SK-MEL-5 (cell line): ENCODE data around the gene DUSP15. TPM values are rescaled to one million over a fixed set of nuclear protein-coding genes. Genes with fewer than 3 reads are reported as not detected.
"Not testable (repeated sequence)": the region's sequence is repeated elsewhere in the genome, so short reads cannot be mapped to it uniquely, and the experiment has no call there.

Experiments
- DNase-seq: peaks from one replicate; pipeline ENCODE4 v3.0.0-alpha.2; 2016; ENCODE audit warnings: low read depth, low spot score
- in situ Hi-C: cut with HindIII; loops from 2 replicates; pipeline ENCODE4 v1.10.0; 2016; ENCODE audit warnings: low sequenced_read_pairs, high pct_unique_total_duplicates, low pct_unique_long_range_greater_than_20kb
- small RNA-seq, 2 experiments: library from RNA; depleted of rRNA; stranded (forward); fragments of <200 nt; gene quantifications; one replicate each; pipeline ENCODE3, GENCODE V24; 2014
- total RNA-seq: library from RNA; depleted of rRNA; stranded (reverse); fragments of >200 nt; shearing (Covaris generic); gene quantifications from 2 replicates; pipeline ENCODE4 v1.2.3, GENCODE V29; 2014; rRNA removed

DUSP15 gene
- total RNA-seq, 1 experiment from 2014 or later, result 6.2 TPM

DNA sequence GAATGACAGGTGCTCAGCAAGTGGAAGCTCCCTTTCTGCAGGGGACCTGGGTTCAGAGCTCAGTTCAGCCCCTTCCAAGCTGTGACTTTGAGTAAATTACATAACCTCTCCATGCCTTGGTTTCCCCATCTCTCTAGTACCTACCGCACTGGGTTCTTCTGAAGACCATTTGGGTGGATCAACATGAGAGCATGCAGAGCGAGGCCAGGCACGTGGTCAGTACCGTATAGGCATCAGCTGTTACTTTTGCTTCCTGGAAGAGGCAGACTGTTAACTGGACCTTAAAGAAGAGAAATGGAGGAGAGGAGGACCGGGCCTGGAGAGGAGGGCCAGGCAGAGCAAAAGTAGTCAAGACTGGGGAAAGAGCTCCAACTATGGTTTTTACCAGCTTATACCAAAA, 52.9 kb downstream of the DUSP15 start:
- in situ Hi-C loops, result no loop called here
- DNase-seq, result no peak

DNA sequence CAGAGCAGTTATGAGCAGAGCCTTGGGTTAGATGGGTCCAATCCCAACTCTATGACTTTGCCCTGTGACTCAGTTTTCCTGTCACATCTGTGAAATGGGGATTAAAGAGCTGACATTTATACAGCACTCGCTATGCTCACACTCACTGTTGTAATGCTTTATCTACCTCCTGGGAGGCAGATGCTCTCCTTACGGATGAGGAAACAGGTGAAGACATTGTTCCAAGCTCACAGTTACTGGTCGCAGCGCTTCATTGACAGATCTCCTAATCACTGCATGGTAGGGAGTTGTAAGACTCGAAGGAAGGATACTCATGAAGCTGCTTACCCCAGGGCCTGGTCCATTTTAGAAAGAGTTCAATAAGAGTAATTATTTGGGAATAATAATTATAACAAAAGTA, 54.1 kb downstream of the DUSP15 start:
- no peak for DNase-seq
- in situ Hi-C loops, result no loop called here

DNA sequence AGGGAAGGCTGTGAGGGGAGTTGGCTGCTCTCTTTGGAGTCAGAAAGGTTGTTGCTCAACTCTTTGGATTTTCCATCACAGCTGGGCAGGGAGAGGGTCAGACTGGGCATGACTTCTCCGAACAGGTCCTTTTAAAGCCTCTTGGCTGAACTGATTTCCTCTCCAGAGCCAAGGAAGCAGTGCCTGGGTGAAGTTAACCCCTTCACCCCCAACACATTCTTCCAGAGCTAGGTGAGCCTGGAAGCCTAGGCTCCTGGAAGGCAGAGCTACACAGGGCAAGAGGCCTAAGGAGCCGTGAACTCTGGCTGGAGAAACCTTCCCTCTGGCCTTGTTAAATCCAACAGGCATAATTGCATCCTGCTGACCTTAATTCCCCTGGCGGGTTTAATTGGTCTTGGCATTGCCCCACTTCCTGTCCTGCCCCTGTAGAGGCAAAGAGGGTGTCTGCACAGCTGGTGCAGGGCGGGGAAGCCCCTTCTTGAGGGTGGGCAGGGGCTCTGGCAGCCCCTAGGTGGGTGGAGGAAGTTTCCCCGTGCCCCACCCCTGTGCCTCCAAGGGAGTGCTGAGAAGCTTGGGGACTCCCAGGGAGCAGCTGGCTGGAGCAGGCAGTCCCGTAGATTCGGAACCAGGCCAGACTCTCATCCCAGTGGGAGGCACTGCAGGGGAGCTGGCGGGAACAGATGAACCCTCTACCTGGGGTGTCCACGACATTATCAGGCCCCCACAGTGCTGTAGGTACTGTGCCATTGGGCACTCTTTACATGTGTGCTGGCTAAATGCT, 54.7 kb downstream of the DUSP15 start:
- in situ Hi-C loops, result no loop called here
- DNase-seq, result no peak

DNA sequence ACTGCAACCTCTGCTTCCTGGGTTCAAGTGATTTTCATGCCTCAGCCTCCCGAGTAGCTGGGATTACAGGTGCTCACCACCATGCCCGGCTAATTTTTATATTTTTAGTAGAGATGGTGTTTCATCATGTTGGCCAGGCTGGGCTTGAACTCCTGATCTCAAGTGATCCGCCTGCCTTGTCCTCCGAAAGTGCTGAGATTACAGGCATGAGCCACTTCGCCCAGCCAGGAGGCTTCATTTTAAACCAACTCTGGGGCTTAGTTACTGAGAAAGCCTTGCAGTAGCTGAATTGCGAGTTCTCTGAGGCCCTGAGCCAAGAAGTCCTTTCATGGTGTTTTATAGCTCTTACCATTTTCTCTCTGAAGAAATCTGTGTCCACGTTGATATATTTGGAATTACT, 56.2 kb downstream of the DUSP15 start:
- in situ Hi-C loops, DNase-seq: not testable (repeated sequence)

DNA sequence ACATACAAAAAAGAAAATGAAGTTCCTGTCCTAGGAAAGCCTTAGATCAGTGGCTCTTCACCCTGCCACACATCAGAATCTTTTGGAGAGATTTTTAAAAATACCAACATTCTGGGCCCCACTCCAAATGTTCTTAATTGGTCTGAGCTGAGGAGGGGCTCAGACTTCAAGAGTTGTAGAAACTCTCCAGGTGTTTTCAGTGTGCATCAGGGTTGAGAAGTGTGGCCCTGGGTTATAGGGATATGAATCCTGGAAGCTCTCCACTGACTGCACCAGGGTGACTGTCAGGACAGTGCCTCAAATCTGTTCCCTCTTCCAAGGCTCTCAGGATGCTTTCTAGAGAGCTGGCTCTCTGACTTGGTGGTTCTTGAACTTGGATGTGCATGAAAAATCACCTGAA, 56.7 kb downstream of the DUSP15 start:
- DNase-seq, result no peak
- in situ Hi-C loops, result no loop called here

DNA sequence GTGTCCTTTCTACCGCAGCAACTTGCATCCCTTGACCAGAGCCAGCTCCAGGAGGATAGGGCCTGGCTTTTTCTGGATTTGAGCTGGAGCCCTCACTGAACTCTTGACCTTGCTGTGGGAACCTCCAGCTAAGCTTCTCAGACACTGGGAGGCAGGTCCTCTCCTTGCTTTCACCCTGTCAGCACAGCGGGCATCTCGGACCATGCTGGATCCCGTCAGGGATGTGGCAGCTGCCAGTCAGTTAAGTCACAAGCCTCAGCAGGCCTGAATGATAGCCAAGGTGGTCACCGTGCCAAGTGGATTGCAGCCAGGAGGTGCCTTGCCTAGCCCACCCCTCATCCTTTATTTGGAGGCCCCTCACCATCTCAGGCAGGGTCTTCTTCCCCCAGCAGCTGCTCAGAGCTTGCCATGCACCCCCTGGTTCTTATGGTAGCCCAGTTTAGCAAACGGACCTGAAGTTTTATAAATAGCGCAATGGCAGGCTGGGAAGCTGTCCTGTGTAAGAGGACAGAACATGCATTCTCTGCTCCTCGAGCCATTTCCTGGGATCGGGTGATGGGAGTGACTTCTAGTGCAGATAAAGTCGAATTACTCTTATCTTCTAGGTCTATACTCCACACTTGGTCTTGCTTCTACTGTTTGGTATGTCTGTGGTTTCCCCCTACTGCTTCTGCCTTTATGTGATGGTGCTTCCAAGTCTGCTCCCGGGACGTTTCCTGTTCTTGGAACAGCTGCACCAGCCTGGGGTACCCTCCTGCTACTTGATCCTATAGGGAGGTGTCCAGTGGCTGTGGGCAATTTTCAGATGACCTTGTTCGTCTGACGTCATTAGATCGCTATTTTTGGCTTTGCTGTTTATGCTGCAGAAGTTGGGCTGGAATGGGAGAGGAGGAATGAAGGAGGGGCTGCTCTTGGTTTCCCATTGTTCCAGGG, 58.3 kb downstream of the DUSP15 start:
- peak; percentile 36 for DNase-seq

DNA sequence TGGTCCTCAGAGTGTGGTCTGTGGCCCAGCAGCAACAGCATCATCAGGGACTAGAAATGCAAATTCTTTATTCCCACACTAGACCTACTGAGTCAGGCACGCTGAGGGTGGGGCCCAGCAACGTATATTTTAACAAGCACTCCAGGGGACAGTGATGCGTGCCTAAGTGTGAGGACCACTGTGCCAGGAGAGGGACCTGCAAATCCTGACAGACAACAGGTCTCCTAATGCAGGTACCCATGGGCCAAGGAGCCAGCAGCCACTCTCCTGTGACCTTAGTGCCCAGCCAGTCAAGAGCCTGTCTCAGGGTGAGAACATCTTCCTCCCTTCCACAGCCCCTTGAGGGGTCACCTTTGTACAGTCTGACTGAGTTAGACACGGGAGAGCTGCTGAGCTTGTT, 59.1 kb downstream of the DUSP15 start:
- no peak for DNase-seq
- in situ Hi-C loops, result no loop called here

More for the DNA sequence above, 58.3 kb downstream of the DUSP15 start:
- in situ Hi-C loops, result no loop called here

Small RNA genes within 50 kb of the gene (small RNA-seq; reads per million reads assigned to genes)
- gene RNU1-94P, result 0.02 to 0.05 reads per million in 2 experiments

Other genes starting within 250 kb of the DUSP15 start
- not detected in 2 replicates for gene COX4I2, start 232.6 kb downstream of the DUSP15 start, total RNA-seq
- 79.5 and 81.5 TPM in 2 replicates for gene BCL2L1, start 147.7 kb downstream of the DUSP15 start, total RNA-seq
- gene TPX2, start 131.2 kb downstream of the DUSP15 start, total RNA-seq, result 69.1 and 74.2 TPM in 2 replicates
- not detected in 2 replicates for gene MYLK2, start 51.2 kb downstream of the DUSP15 start, total RNA-seq
- gene FOXS1, start 24.9 kb downstream of the DUSP15 start, total RNA-seq, result not detected in 2 replicates
- not detected in 2 replicates for gene TTLL9, start 107 bp upstream of the DUSP15 start, total RNA-seq
- 12.2 and 13.9 TPM in 2 replicates for gene PDRG1, start 81.5 kb upstream of the DUSP15 start, total RNA-seq
- gene XKR7, start 97.6 kb upstream of the DUSP15 start, total RNA-seq, result 0.03 and 0.11 TPM in 2 replicates
- gene CCM2L, start 139.9 kb upstream of the DUSP15 start, total RNA-seq, result 0.08 and 0.16 TPM in 2 replicates
- not detected in 2 replicates for gene HCK, start 181.7 kb upstream of the DUSP15 start, total RNA-seq
- gene TM9SF4, start 239.2 kb upstream of the DUSP15 start, total RNA-seq, result 30.9 and 33.9 TPM in 2 replicates